ENCODE results near the gene AHNAK.
"Not testable (repeated sequence)": the region's sequence is repeated elsewhere in the genome, so short reads cannot be mapped to it uniquely, and the experiment has no call there.

AHNAK gene

GRCh38 chr11:62552485-62553079, 6.0 kb upstream of the AHNAK start:
- no peak for TF ChIP-seq CTCF (conservative IDR thresholded peaks at IDR 0.05)
- peak overlapping the region; percentile 46 for H3K27ac ChIP-seq

- H3K27ac ChIP-seq: not testable (repeated sequence)
Measured at GRCh38 chr11:62550478-62550877, 3.9 kb upstream of the AHNAK start.

- H3K27ac ChIP-seq: peak overlapping the region; percentile 83
- no peak for TF ChIP-seq CTCF (conservative IDR thresholded peaks at IDR 0.05)
Measured at GRCh38 chr11:62548545-62549335, 2.1 kb upstream of the AHNAK start.

GRCh38 chr11:62547691-62548281, 1.2 kb upstream of the AHNAK start:
- no peak for TF ChIP-seq CTCF (conservative IDR thresholded peaks at IDR 0.05)

GRCh38 chr11:62546929-62547625, 471 bp upstream of the AHNAK start:
- peak overlapping the region; percentile 83 for H3K27ac ChIP-seq

More at GRCh38 chr11:62547691-62548281, 1.2 kb upstream of the AHNAK start:
- peak overlapping the region; percentile 83 for H3K27ac ChIP-seq

GRCh38 chr11:62545437-62546243, 966 bp downstream of the AHNAK start:
- TF ChIP-seq CTCF (conservative IDR thresholded peaks at IDR 0.05): no peak
- peak overlapping the region; percentile 83; the same call in 1 of the 2 replicates for H3K27ac ChIP-seq

More at GRCh38 chr11:62546929-62547625, 471 bp upstream of the AHNAK start:
- no peak for TF ChIP-seq CTCF (conservative IDR thresholded peaks at IDR 0.05)
